HG03442 (cell line): ENCODE results near the gene DOK6.
"Not testable (repeated sequence)": the region's sequence is repeated elsewhere in the genome, so short reads cannot be mapped to it uniquely, and the experiment has no call there.

Source experiments
- ATAC-seq: cut with Tn5 transposase; IDR thresholded peaks from one replicate; pipeline ENCODE4 v1.9.1; 2021; ENCODE audit warnings: mild to moderate bottlenecking, moderate library complexity; ENCODE audit not compliant: unreplicated experiment

DOK6 gene

GRCh38 chr18:69622184-69622583, 221.5 kb downstream of the DOK6 start:
- ATAC-seq = no peak

- no peak for ATAC-seq
Observed at GRCh38 chr18:69622961-69623360, 222.3 kb downstream of the DOK6 start.

- ATAC-seq = no peak
Observed at GRCh38 chr18:69626171-69626570, 225.5 kb downstream of the DOK6 start.

GRCh38 chr18:69626643-69627242, 226.1 kb downstream of the DOK6 start:
- ATAC-seq = no peak

GRCh38 chr18:69628774-69629359, 228.2 kb downstream of the DOK6 start:
- ATAC-seq = no peak

- no peak for ATAC-seq
Observed at GRCh38 chr18:69631281-69631680, 230.6 kb downstream of the DOK6 start.

GRCh38 chr18:69635482-69635881, 234.8 kb downstream of the DOK6 start:
- no peak for ATAC-seq

- peak; percentile 54 for ATAC-seq
Observed at GRCh38 chr18:69636529-69637301, 236.0 kb downstream of the DOK6 start.

GRCh38 chr18:69638056-69638455, 237.4 kb downstream of the DOK6 start:
- no peak for ATAC-seq

GRCh38 chr18:69647702-69648101, 247.0 kb downstream of the DOK6 start:
- ATAC-seq = no peak

- no peak for ATAC-seq
Observed at GRCh38 chr18:69648486-69648885, 247.8 kb downstream of the DOK6 start.

GRCh38 chr18:69649684-69650083, 249.0 kb downstream of the DOK6 start:
- ATAC-seq = no peak

- ATAC-seq = no peak
Observed at GRCh38 chr18:69651243-69651642, 250.6 kb downstream of the DOK6 start.

- ATAC-seq = no peak
Observed at GRCh38 chr18:69655816-69656215, 255.1 kb downstream of the DOK6 start.

GRCh38 chr18:69658103-69658502, 257.4 kb downstream of the DOK6 start:
- no peak for ATAC-seq

- no peak for ATAC-seq
Observed at GRCh38 chr18:69658685-69659084, 258.0 kb downstream of the DOK6 start.

GRCh38 chr18:69659142-69659651, 258.5 kb downstream of the DOK6 start:
- ATAC-seq = no peak

- ATAC-seq = not testable (repeated sequence)
Observed at GRCh38 chr18:69662090-69662489, 261.4 kb downstream of the DOK6 start.

- no peak for ATAC-seq
Observed at GRCh38 chr18:69664399-69664798, 263.7 kb downstream of the DOK6 start.

- no peak for ATAC-seq
Observed at GRCh38 chr18:69674292-69674877, 273.7 kb downstream of the DOK6 start.

GRCh38 chr18:69674966-69675365, 274.3 kb downstream of the DOK6 start:
- ATAC-seq = no peak

- ATAC-seq = no peak
Observed at GRCh38 chr18:69677595-69677994, 276.9 kb downstream of the DOK6 start.
